Lower lobe of right lung (tissue), 2 donors: ENCODE data around the gene SH3GL3. TPM values are rescaled to one million over a fixed set of nuclear protein-coding genes. Genes with fewer than 3 reads are reported as not detected.

Experiments
- ATAC-seq, 2 donors: fragments of 200-7000 bp; cut with Tn5 transposase; one replicate each; pipeline ENCODE4 v1.9.1; 2020 to 2022; ENCODE audit warnings: mild to moderate bottlenecking in 2 of 2, moderate library complexity in 2 of 2
- DNase-seq: peaks from one replicate; pipeline ENCODE4 v3.0.0-alpha.2; 2020
- H3K27ac ChIP-seq: fragments of 200-600 bp; one replicate; pipeline ENCODE4 v1.8.0; 2022
- H3K27me3 ChIP-seq: fragments of 200-600 bp; one replicate; pipeline ENCODE4 v1.8.0; 2022; ENCODE audit warnings: low read depth
- H3K36me3 ChIP-seq: fragments of 200-600 bp; one replicate; pipeline ENCODE4 v1.8.0; 2022; ENCODE audit warnings: mild to moderate bottlenecking
- H3K4me1 ChIP-seq: fragments of 200-600 bp; one replicate; pipeline ENCODE4 v1.8.0; 2022
- H3K4me3 ChIP-seq: fragments of 200-600 bp; one replicate; pipeline ENCODE4 v1.8.0; 2022; ENCODE audit warnings: mild to moderate bottlenecking
- H3K9me3 ChIP-seq: fragments of 200-600 bp; one replicate; pipeline ENCODE4 v1.8.0; 2022
- intact Hi-C: fragments of 100-400 bp; cut with DNase I; formaldehyde crosslinking; loops from one replicate; pipeline ENCODE4 v1.11.0; 2022
- total RNA-seq: library from RNA; stranded (reverse); fragmentation: NEBNext Ultra II Directional; extraction: Animal tissue kit (Norgen Biotek cat#: 25700); gene quantifications from one replicate; pipeline ENCODE4 v1.2.1, GENCODE V29; 2021
- TF ChIP-seq, protein P1 (sequence below): fragments of 200-600 bp; IDR thresholded peaks from one replicate; pipeline ENCODE4 v1.8.0; 2022; ENCODE audit warnings: antibody characterized with exemption, mild to moderate bottlenecking
- donor health status: DM: no; HTN: yes; CAD: no; lungs with severe emphysema.

SH3GL3 gene
- total RNA-seq, 1 donor from 2014 or later: 2.6 TPM

DNA sequence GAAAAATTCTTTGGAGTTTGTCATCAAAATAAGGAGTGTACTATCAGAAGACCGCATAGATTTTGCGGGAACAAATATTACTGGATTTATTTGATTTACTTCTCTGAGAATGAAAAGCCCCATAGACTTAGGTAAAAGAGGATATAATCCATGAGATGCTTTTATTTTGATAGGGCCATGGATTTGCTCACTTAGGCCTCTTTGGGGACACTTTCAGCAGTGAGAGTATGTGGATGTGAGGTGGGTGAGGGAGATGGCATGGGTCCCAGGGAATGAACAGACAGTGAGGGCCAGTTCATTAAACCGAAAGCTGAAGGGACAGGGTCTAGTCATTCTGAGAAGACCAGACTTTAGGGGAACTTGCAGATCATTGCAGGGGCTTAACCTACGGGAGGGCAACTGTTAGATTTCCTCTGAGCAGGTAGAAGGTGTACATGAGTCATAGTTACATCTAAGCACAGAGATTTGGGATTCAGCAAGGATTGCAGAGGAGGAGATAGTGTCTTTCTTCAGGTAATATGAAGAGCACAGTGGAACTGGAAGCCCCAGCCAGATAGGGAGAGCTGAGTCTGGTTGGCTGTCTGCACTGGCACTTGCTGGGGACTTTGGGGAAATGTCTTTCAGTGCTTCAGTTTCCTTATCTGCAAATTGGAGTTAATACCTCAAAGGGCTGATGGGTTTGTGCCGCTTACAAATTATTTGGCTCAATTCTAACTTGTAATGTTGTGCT is 30.8 kb downstream of the SH3GL3 start:
- Histone ChIP-seq H3K4me1 (no peaks in the 10 kb centered on the region), H3K9me3 (no peaks in the 10 kb centered on the region), H3K4me3 (no peak overlapping the region), H3K27ac (no peak overlapping the region), H3K27me3 (no peaks in the 10 kb centered on the region), H3K36me3 (no peaks in the 10 kb centered on the region)
- DNase-seq (no peak), ATAC-seq (no peak)
- TF ChIP-seq, protein P1, sequence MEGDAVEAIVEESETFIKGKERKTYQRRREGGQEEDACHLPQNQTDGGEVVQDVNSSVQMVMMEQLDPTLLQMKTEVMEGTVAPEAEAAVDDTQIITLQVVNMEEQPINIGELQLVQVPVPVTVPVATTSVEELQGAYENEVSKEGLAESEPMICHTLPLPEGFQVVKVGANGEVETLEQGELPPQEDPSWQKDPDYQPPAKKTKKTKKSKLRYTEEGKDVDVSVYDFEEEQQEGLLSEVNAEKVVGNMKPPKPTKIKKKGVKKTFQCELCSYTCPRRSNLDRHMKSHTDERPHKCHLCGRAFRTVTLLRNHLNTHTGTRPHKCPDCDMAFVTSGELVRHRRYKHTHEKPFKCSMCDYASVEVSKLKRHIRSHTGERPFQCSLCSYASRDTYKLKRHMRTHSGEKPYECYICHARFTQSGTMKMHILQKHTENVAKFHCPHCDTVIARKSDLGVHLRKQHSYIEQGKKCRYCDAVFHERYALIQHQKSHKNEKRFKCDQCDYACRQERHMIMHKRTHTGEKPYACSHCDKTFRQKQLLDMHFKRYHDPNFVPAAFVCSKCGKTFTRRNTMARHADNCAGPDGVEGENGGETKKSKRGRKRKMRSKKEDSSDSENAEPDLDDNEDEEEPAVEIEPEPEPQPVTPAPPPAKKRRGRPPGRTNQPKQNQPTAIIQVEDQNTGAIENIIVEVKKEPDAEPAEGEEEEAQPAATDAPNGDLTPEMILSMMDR: no peak
- intact Hi-C loops: no loop called here

DNA sequence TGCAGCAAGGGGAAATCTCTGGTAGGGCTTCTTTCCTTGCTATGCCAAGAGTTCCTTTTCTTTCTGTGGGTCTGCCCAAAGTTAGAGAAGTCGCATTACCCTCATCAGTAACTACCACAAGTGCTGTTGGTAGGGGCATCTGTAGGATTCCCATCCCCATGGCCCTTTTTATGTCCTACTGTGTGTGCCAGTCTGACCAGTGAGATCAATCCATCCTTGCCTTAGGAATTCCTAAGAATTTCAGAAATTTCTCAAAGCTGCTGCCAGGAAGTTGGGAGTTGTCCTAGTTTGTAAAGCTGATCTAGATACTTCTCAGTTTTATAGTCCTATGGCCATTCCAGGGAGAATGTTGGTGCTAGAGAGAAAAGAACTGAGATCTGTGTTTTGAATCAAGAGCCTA is 36.5 kb downstream of the SH3GL3 start:
- Histone ChIP-seq H3K4me3 (no peak overlapping the region), H3K9me3 (peaks cover 4% of the 10 kb centered on the region), H3K4me1 (no peaks in the 10 kb centered on the region), H3K27ac (no peak overlapping the region), H3K36me3 (no peaks in the 10 kb centered on the region), H3K27me3 (no peaks in the 10 kb centered on the region)
- ATAC-seq (no peak), DNase-seq (no peak)
- intact Hi-C loops: no loop called here
- TF ChIP-seq, protein P1: no peak

DNA sequence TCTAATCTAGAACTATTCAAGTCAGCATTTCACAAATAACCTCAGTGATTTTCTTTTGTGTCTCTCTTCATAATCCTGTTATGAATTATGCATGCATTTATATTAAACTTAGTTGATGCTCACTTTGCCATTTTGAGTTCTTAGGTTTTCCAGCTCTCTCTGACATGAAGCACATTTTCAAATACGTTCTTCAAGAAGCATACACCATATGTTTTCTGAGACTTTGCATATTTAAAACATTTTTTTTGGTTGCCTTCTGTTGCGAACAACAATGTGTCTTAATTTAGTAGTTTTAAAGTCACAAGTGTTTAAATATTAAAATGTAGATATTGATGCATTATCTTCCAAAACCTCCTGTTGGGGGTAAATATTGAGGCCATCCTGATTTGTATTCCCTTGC is 37.5 kb downstream of the SH3GL3 start:
- Histone ChIP-seq H3K36me3 (no peaks in the 10 kb centered on the region), H3K27ac (no peak overlapping the region), H3K9me3 (peaks cover 4% of the 10 kb centered on the region), H3K4me1 (no peaks in the 10 kb centered on the region), H3K4me3 (no peak overlapping the region), H3K27me3 (no peaks in the 10 kb centered on the region)
- DNase-seq (no peak), ATAC-seq (no peak)
- intact Hi-C loops: no loop called here
- TF ChIP-seq, protein P1: no peak

DNA sequence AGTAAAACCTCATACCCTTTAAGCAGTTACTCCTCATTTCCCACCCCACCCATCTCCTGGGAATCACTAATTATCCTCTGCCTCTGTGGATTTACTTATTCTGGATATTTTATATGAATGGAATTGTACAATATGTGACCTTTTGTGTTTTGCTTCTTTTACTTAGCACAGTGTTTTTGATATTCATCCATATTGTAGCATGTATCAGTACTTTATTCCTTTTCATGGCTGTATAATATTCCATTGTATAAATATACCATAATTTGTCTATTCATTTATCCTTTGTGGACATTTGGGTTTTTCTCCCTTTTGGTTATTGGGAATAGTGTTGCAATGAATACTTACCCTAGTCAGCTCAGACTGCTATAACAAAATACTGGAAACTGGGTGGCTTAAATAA is 39.2 kb downstream of the SH3GL3 start:
- intact Hi-C loops: no loop called here
- H3K27ac ChIP-seq: no peak overlapping the region
- DNase-seq: no peak

DNA sequence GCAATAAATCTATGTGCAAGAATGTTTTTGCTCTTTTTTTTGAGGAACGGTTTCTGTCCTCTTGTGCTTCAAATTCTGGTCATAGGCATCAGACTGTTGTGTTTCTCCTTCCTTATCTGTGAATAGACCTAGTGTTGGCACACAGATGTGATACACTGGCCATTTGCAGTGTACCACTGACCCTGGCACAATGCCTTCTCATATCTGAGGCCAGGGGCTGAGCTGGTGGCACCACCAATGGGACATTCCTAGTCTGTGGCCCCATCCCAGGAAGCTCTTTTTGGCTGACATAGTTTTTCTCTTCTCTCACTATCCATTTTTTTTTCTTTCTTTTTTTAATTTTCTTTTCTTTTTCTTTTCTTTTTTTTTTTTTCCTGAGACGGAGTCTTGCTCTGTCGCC is 40.4 kb downstream of the SH3GL3 start:
- peaks cover 4% of the 10 kb centered on the region for H3K9me3 ChIP-seq
- TF ChIP-seq, protein P1: no peak
- no peaks in the 10 kb centered on the region for H3K36me3 ChIP-seq
- H3K27me3 ChIP-seq: no peaks in the 10 kb centered on the region
- intact Hi-C loops: no loop called here
- DNase-seq (no peak), ATAC-seq (no peak)
- H3K4me1 ChIP-seq: no peaks in the 10 kb centered on the region
- no peak overlapping the region for H3K27ac ChIP-seq
- H3K4me3 ChIP-seq: no peak overlapping the region

More for the DNA sequence above, 39.2 kb downstream of the SH3GL3 start:
- Histone ChIP-seq H3K27me3 (no peaks in the 10 kb centered on the region), H3K4me1 (no peaks in the 10 kb centered on the region), H3K4me3 (no peak overlapping the region), H3K9me3 (peaks cover 4% of the 10 kb centered on the region), H3K36me3 (no peaks in the 10 kb centered on the region)
- no peak for ATAC-seq
- TF ChIP-seq, protein P1: no peak
